Loucy (cell line): ENCODE results near the gene MYL12B.

Source experiments
- CTCF ChIP-seq: fragments of 200-600 bp; sonication (generic); conservative IDR thresholded peaks from 2 replicates; pipeline ENCODE4 v1.5.1; 2014; ENCODE audit warnings: mild to moderate bottlenecking, antibody characterized with exemption, low read length
- EZH2phosphoT487 ChIP-seq: fragments of 200-600 bp; IDR thresholded peaks from 2 replicates; pipeline ENCODE4 v1.6.1; 2018; ENCODE audit warnings: antibody characterized with exemption, mild to moderate bottlenecking, moderate library complexity, borderline replicate concordance

DNA sequence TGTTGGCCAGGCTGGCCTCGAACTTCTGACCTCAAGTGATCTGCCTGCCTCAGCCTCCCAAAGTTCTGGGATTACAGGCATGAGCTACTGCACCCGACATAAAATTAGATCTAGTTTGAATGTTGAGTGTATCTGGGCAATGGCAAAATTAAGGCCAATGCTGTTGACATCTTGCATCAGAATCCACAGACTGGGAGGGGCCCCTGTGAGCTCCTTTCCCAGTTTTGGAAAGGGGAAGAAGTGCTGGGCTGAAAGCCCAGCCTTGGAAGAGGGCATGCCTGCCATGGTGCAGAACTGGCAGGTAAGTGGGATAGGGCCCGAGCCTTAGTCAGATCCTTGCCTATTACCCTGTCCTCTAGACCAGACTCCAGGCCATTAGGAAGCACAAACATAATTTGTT, 37.7 kb upstream of the MYL12B start:
- TF ChIP-seq EZH2phosphoT487 (no peak), CTCF (no peak)
